HCT116 (cell line): ENCODE results near the gene GRIK4. TPM values are rescaled to one million over a fixed set of nuclear protein-coding genes. Genes with fewer than 3 reads are reported as not detected.

ENCODE experiments used
- ATAC-seq: fragments of 200-7000 bp; cut with Tn5 transposase; 2 replicates; pipeline ENCODE4 v1.9.1; 2020; ENCODE audit warnings: mild to moderate bottlenecking, moderate library complexity
- BruUV-seq: library from RNA; stranded (reverse); fragments of 400-500 nt; replicated peaks from 2 replicates; lab custom pipeline; 2021; lab: Mats Ljungman, UMichigan
- CTCF ChIA-PET: fragments of 300-600 bp; sonication (Branson Sonifier 250); formaldehyde crosslinking; loops from one replicate; lab custom pipeline; 2021; ENCODE audit warnings: antibody characterized with exemption; lab: Charles Lee
- POLR2A ChIA-PET: fragments of 300-600, 350-600 bp; sonication (Branson Sonifier 250); formaldehyde crosslinking; loops from one replicate; lab custom pipeline; 2021; ENCODE audit warnings: antibody characterized with exemption; lab: Charles Lee
- RAD21 ChIA-PET, 2 experiments: fragments of 300-600 bp; sonication (Branson Sonifier 250); formaldehyde crosslinking; loops; one replicate each; lab custom pipeline; 2023; ENCODE audit warnings: low total read pairs in 2 of 2; ENCODE audit not compliant: uncharacterized antibody in 2 of 2, unreplicated experiment in 2 of 2, low non-redundant PET in 1 of 2; lab: Charles Lee
- DNase-seq: peaks from one replicate; pipeline ENCODE4 v3.0.0-alpha.2; 2010; ENCODE audit warnings: low read depth, low spot score
- H2AFZ ChIP-seq: fragments of 200-600 bp; shearing (Covaris generic), sonication (generic); 2 replicates; pipeline ENCODE4 v1.6.1; 2017; ENCODE audit warnings: low read depth, mixed run types, mixed read lengths, antibody characterized with exemption, low read length; ENCODE audit not compliant: poor library complexity, severe bottlenecking
- H3K27ac ChIP-seq: 2 replicates; pipeline ENCODE4 v1.5.1; 2012; ENCODE audit warnings: low read depth, low read length
- H3K27me3 ChIP-seq: fragments of 200-600 bp; sonication (generic); 2 replicates; pipeline ENCODE4 v1.6.1; 2016; ENCODE audit warnings: mixed run types, low read length, mixed read lengths; ENCODE audit not compliant: insufficient read depth
- H3K36me3 ChIP-seq, 2 experiments: fragments of 200-500 bp in 1 of 2; fragments of 200-600 bp in 1 of 2; sonication (Bioruptor generic) in 1 of 2; sonication (generic) in 1 of 2; 2 replicates each; pipeline versions ENCODE4 v1.5.1 to v1.6.1; 2014 to 2016; ENCODE audit warnings: low read length in 2 of 2, inconsistent platforms in 1 of 2, mixed read lengths in 1 of 2, mixed run types in 1 of 2; ENCODE audit not compliant: insufficient read depth in 2 of 2, control insufficient read depth in 1 of 2
- H3K4me1 ChIP-seq, 2 experiments: fragments of 200-600 bp in 1 of 2; sonication (generic) in 1 of 2; 2 replicates each; pipeline versions ENCODE4 v1.5.1 to v1.6.1; 2012 to 2017; ENCODE audit warnings: low read length in 2 of 2, inconsistent platforms in 1 of 2, mild to moderate bottlenecking in 1 of 2, mixed read lengths in 1 of 2, mixed run types in 1 of 2, moderate library complexity in 1 of 2; ENCODE audit not compliant: insufficient read depth in 2 of 2, control insufficient read depth in 1 of 2
- H3K4me2 ChIP-seq: fragments of 200-600 bp; sonication (generic); 2 replicates; pipeline ENCODE4 v1.6.1; 2017; ENCODE audit warnings: mixed run types, low read length, mixed read lengths
- H3K4me3 ChIP-seq, 2 experiments: fragments of 200-600 bp in 1 of 2; sonication (generic) in 1 of 2; replicated peaks in 1 of 2; 2 replicates each; pipeline ENCODE4 v1.5.1; 2011 to 2016; ENCODE audit warnings: low read length in 2 of 2, control low read depth in 1 of 2, low read depth in 1 of 2, mild to moderate bottlenecking in 1 of 2, mixed read lengths in 1 of 2, mixed run types in 1 of 2
- H3K79me2 ChIP-seq: fragments of 200-600 bp; sonication (generic); 2 replicates; pipeline ENCODE4 v1.6.1; 2017; ENCODE audit warnings: mild to moderate bottlenecking, mixed run types, low read length, moderate library complexity, mixed read lengths; ENCODE audit not compliant: insufficient read depth
- H3K9ac ChIP-seq: fragments of 200-600 bp; sonication (generic); 2 replicates; pipeline ENCODE4 v1.6.1; 2016; ENCODE audit warnings: low read length, mixed read lengths
- H3K9me2 ChIP-seq: fragments of 200-600 bp; sonication (generic), shearing (Covaris generic); 2 replicates; pipeline ENCODE4 v1.6.1; 2017; ENCODE audit warnings: mixed run types, mild to moderate bottlenecking, moderate library complexity; ENCODE audit not compliant: insufficient read depth
- H3K9me3 ChIP-seq, 2 experiments: fragments of 200-500 bp in 1 of 2; fragments of 200-600 bp in 1 of 2; sonication (Bioruptor generic) in 1 of 2; sonication (generic) in 1 of 2; 2 replicates each; pipeline ENCODE4 v1.6.1; 2014 to 2017; ENCODE audit warnings: low read length in 2 of 2, mixed read lengths in 2 of 2, inconsistent platforms in 1 of 2, low read depth in 1 of 2, mild to moderate bottlenecking in 1 of 2, mixed run types in 1 of 2, moderate library complexity in 1 of 2; ENCODE audit not compliant: control insufficient read depth in 1 of 2, insufficient read depth in 1 of 2
- H4K20me1 ChIP-seq: fragments of 200-600 bp; sonication (generic), shearing (Covaris generic); 2 replicates; pipeline ENCODE4 v1.6.1; 2017; ENCODE audit warnings: mixed run types, mild to moderate bottlenecking, moderate library complexity; ENCODE audit not compliant: insufficient read depth
- ATF3 ChIP-seq: IDR thresholded peaks from 2 replicates; pipeline ENCODE4 v1.6.1; 2012
- CBX3 ChIP-seq: IDR thresholded peaks from 2 replicates; pipeline ENCODE4 v1.6.1; 2012; ENCODE audit warnings: low read depth
- EGR1 ChIP-seq: IDR thresholded peaks from 2 replicates; pipeline ENCODE4 v1.6.1; 2012; ENCODE audit warnings: low read depth
- ELF1 ChIP-seq: IDR thresholded peaks from 2 replicates; pipeline ENCODE4 v1.6.1; 2012; ENCODE audit warnings: low read depth, borderline replicate concordance
- EZH2 ChIP-seq: fragments of 200-600 bp; sonication (generic); IDR thresholded peaks from 2 replicates; pipeline ENCODE4 v1.6.1; 2017; ENCODE audit warnings: antibody characterized with exemption, mixed run types
- EZH2phosphoT487 ChIP-seq: fragments of 200-600 bp; IDR thresholded peaks from 2 replicates; pipeline ENCODE4 v1.6.1; 2018; ENCODE audit warnings: antibody characterized with exemption, borderline replicate concordance
- FOSL1 ChIP-seq: IDR thresholded peaks from 2 replicates; pipeline ENCODE4 v1.6.1; 2012; ENCODE audit warnings: low read depth
- JUND ChIP-seq: IDR thresholded peaks from 2 replicates; pipeline ENCODE4 v1.6.1; 2012
- POLR2A ChIP-seq: IDR thresholded peaks from 2 replicates; pipeline ENCODE4 v1.7.0; 2011; ENCODE audit warnings: borderline replicate concordance; ENCODE audit not compliant: insufficient read depth, insufficient read length; ENCODE audit errors: extremely low read depth
- POLR2AphosphoS5 ChIP-seq: IDR thresholded peaks from 2 replicates; pipeline ENCODE4 v1.6.1; 2011; ENCODE audit warnings: mild to moderate bottlenecking, low read depth, low read length, moderate library complexity
- RAD21 ChIP-seq: IDR thresholded peaks from 2 replicates; pipeline ENCODE4 v1.6.1; 2012; ENCODE audit warnings: low read depth, mild to moderate bottlenecking
- REST ChIP-seq: IDR thresholded peaks from 2 replicates; pipeline ENCODE4 v1.6.1; 2012; ENCODE audit warnings: low read depth
- SIN3A ChIP-seq: IDR thresholded peaks from 2 replicates; pipeline ENCODE4 v1.6.1; 2012; ENCODE audit warnings: low read depth
- SP1 ChIP-seq: IDR thresholded peaks from 2 replicates; pipeline ENCODE4 v1.6.1; 2012; ENCODE audit warnings: low read depth
- SRF ChIP-seq: IDR thresholded peaks from 2 replicates; pipeline ENCODE4 v1.6.1; 2012; ENCODE audit warnings: low read depth
- YY1 ChIP-seq: IDR thresholded peaks from 2 replicates; pipeline ENCODE4 v1.6.1; 2011; ENCODE audit warnings: low read length, low read depth, moderate library complexity, mild to moderate bottlenecking; ENCODE audit not compliant: insufficient replicate concordance; ENCODE audit errors: extremely low read depth
- ZBTB33 ChIP-seq: IDR thresholded peaks from 2 replicates; pipeline ENCODE4 v1.6.1; 2011; ENCODE audit warnings: mild to moderate bottlenecking, low read length, moderate library complexity; ENCODE audit not compliant: insufficient replicate concordance; ENCODE audit errors: extremely low read depth
- ZFX ChIP-seq: fragments of 450-650 bp; IDR thresholded peaks from 2 replicates; pipeline ENCODE4 v1.6.1; 2017
- intact Hi-C: fragments of 100-400 bp; cut with micrococcal nuclease; formaldehyde crosslinking; loops from 2 replicates; pipeline ENCODE4 v1.10.0; 2022
- total RNA-seq: library from RNA; stranded (reverse); gene quantifications from one replicate; pipeline ENCODE4 v1.2.1, GENCODE V29; 2021; ENCODE audit not compliant: unreplicated experiment

GRIK4 gene
- total RNA-seq, 1 experiment from 2014 or later: 0.52 TPM

- ChIA-PET POLR2A (no interaction called here), RAD21 (no interaction called here), CTCF (no interaction called here)
- Histone ChIP-seq H3K9me2 (no peaks in the 10 kb centered on the region), H3K27ac (no peak overlapping the region), H4K20me1 (no peaks in the 10 kb centered on the region), H3K4me3 (no peak overlapping the region), H2AFZ (no peak overlapping the region), H3K4me1 (peaks cover 13% of the 10 kb centered on the region in 2 experiments), H3K79me2 (no peaks in the 10 kb centered on the region), H3K4me2 (no peak overlapping the region), H3K9me3 (no peaks in the 10 kb centered on the region), H3K36me3 (no peaks in the 10 kb centered on the region), H3K27me3 (no peaks in the 10 kb centered on the region), H3K9ac (no peak overlapping the region)
- BruUV-seq: no TSS peak
- DNase-seq: no peak
- intact Hi-C loops: no loop called here
- ATAC-seq: no peak
- TF ChIP-seq REST (no peak), CBX3 (no peak), FOSL1 (no peak), EZH2phosphoT487 (no peak), ELF1 (no peak), SP1 (no peak), JUND (no peak), YY1 (no peak), EZH2 (no peak), EGR1 (no peak), ZBTB33 (no peak), RAD21 (no peak), POLR2A (no peak), POLR2AphosphoS5 (no peak), ATF3 (no peak), ZFX (no peak), SIN3A (no peak), SRF (no peak)
Measured at GRCh38 chr11:120808616-120809050, 297.1 kb downstream of the GRIK4 start.
